ENCODE results near the gene PSME3IP1.

DNA sequence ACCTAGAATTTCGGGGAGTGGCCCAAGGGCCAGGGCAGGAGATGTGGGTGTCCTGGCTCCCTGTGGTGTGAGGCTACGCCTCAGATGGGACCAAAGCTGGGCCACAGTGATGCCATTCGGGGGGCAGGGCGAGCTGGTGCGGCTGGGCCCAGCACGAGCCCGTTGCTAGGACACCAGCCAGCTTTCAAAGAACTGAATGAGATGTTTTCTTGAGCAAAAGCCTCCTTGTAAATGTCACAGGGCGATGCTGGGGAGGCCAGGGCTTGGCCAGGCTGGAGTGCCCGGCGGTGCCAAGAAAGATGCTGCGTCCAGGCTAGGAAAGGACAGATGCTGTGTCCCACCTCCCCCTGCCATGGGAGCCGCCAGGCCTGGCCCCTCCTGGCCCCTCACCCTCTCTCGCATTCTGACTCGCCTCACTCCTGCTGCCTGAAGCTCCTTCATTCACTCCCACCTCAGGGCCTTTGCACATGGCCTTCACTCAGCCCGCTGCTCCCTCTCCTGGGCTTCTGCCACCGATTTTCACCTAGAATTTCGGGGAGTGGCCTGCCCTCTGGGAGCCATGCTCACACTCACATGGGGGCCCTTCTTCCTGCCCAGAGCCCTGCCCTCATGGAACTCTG lies 54.4 kb downstream of the PSME3IP1 start:
- TF ChIP-seq, protein P1, sequence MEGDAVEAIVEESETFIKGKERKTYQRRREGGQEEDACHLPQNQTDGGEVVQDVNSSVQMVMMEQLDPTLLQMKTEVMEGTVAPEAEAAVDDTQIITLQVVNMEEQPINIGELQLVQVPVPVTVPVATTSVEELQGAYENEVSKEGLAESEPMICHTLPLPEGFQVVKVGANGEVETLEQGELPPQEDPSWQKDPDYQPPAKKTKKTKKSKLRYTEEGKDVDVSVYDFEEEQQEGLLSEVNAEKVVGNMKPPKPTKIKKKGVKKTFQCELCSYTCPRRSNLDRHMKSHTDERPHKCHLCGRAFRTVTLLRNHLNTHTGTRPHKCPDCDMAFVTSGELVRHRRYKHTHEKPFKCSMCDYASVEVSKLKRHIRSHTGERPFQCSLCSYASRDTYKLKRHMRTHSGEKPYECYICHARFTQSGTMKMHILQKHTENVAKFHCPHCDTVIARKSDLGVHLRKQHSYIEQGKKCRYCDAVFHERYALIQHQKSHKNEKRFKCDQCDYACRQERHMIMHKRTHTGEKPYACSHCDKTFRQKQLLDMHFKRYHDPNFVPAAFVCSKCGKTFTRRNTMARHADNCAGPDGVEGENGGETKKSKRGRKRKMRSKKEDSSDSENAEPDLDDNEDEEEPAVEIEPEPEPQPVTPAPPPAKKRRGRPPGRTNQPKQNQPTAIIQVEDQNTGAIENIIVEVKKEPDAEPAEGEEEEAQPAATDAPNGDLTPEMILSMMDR (conservative IDR thresholded peaks at IDR 0.05; ENCODE audit: low read depth in 2 of 2), result no peak
- TF ChIP-seq CREB1 (CRISPR knock-in tag; IDR thresholded peaks at IDR 0.05; ENCODE audit: low read depth) (no peak), EZH2 (IDR thresholded peaks at IDR 0.05; ENCODE audit: low read depth, unreplicated experiment) (no peak), POLR2AphosphoS5 (IDR thresholded peaks at IDR 0.05; ENCODE audit: low read depth) (no peak), EZH2phosphoT487 (IDR thresholded peaks at IDR 0.05; ENCODE audit: unreplicated experiment) (no peak)
- TF ChIP-seq, protein P2, sequence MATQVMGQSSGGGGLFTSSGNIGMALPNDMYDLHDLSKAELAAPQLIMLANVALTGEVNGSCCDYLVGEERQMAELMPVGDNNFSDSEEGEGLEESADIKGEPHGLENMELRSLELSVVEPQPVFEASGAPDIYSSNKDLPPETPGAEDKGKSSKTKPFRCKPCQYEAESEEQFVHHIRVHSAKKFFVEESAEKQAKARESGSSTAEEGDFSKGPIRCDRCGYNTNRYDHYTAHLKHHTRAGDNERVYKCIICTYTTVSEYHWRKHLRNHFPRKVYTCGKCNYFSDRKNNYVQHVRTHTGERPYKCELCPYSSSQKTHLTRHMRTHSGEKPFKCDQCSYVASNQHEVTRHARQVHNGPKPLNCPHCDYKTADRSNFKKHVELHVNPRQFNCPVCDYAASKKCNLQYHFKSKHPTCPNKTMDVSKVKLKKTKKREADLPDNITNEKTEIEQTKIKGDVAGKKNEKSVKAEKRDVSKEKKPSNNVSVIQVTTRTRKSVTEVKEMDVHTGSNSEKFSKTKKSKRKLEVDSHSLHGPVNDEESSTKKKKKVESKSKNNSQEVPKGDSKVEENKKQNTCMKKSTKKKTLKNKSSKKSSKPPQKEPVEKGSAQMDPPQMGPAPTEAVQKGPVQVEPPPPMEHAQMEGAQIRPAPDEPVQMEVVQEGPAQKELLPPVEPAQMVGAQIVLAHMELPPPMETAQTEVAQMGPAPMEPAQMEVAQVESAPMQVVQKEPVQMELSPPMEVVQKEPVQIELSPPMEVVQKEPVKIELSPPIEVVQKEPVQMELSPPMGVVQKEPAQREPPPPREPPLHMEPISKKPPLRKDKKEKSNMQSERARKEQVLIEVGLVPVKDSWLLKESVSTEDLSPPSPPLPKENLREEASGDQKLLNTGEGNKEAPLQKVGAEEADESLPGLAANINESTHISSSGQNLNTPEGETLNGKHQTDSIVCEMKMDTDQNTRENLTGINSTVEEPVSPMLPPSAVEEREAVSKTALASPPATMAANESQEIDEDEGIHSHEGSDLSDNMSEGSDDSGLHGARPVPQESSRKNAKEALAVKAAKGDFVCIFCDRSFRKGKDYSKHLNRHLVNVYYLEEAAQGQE (IDR thresholded peaks at IDR 0.05; ENCODE audit: unreplicated experiment), result no peak

Measured in GM23338 (cell line).